NCI-H2107 (cell line): ENCODE results near the gene PGM1.

ENCODE experiments used
- DNase-seq: peaks from one replicate; lab custom pipeline; 2025; lab: John Stamatoyannopoulos, UW

Gene PGM1

GRCh38 chr1:63601061-63601460, 7.8 kb downstream of the PGM1 start:
- no peak for DNase-seq

GRCh38 chr1:63601463-63601862, 8.3 kb downstream of the PGM1 start:
- no peak for DNase-seq

- no peak for DNase-seq
Measured at GRCh38 chr1:63601912-63602311, 8.7 kb downstream of the PGM1 start.

- no peak for DNase-seq
Measured at GRCh38 chr1:63602629-63603028, 9.4 kb downstream of the PGM1 start.

GRCh38 chr1:63603810-63604209, 10.6 kb downstream of the PGM1 start:
- no peak for DNase-seq

- no peak for DNase-seq
Measured at GRCh38 chr1:63607322-63607721, 14.1 kb downstream of the PGM1 start.

GRCh38 chr1:63611231-63611630, 18.0 kb downstream of the PGM1 start:
- no peak for DNase-seq

- DNase-seq: no peak
Measured at GRCh38 chr1:63612564-63612963, 19.4 kb downstream of the PGM1 start.

- no peak for DNase-seq
Measured at GRCh38 chr1:63612971-63613370, 19.8 kb downstream of the PGM1 start.

GRCh38 chr1:63615768-63616420, 22.7 kb downstream of the PGM1 start:
- DNase-seq: peak; percentile 77

GRCh38 chr1:63617450-63617849, 24.2 kb downstream of the PGM1 start:
- DNase-seq: no peak

GRCh38 chr1:63618011-63618410, 24.8 kb downstream of the PGM1 start:
- no peak for DNase-seq

GRCh38 chr1:63619558-63619957, 26.3 kb downstream of the PGM1 start:
- no peak for DNase-seq

- DNase-seq: no peak
Measured at GRCh38 chr1:63620671-63621070, 27.5 kb downstream of the PGM1 start.

GRCh38 chr1:63621075-63621474, 27.9 kb downstream of the PGM1 start:
- DNase-seq: no peak

GRCh38 chr1:63621698-63622097, 28.5 kb downstream of the PGM1 start:
- DNase-seq: no peak

GRCh38 chr1:63622849-63623566, 29.8 kb downstream of the PGM1 start:
- peak; percentile 49 for DNase-seq

- DNase-seq: no peak
Measured at GRCh38 chr1:63623952-63624351, 30.7 kb downstream of the PGM1 start.

GRCh38 chr1:63624911-63625310, 31.7 kb downstream of the PGM1 start:
- no peak for DNase-seq

- no peak for DNase-seq
Measured at GRCh38 chr1:63626222-63626621, 33.0 kb downstream of the PGM1 start.

GRCh38 chr1:63628607-63629006, 35.4 kb downstream of the PGM1 start:
- DNase-seq: no peak

- no peak for DNase-seq
Measured at GRCh38 chr1:63630238-63630637, 37.0 kb downstream of the PGM1 start.

GRCh38 chr1:63630666-63631065, 37.5 kb downstream of the PGM1 start:
- DNase-seq: no peak

GRCh38 chr1:63632110-63632509, 38.9 kb downstream of the PGM1 start:
- DNase-seq: no peak
